ENCODE results near the gene AARS1.
"Not testable (repeated sequence)": the region's sequence is repeated elsewhere in the genome, so short reads cannot be mapped to it uniquely, and the experiment has no call there.

The AARS1 gene

DNA sequence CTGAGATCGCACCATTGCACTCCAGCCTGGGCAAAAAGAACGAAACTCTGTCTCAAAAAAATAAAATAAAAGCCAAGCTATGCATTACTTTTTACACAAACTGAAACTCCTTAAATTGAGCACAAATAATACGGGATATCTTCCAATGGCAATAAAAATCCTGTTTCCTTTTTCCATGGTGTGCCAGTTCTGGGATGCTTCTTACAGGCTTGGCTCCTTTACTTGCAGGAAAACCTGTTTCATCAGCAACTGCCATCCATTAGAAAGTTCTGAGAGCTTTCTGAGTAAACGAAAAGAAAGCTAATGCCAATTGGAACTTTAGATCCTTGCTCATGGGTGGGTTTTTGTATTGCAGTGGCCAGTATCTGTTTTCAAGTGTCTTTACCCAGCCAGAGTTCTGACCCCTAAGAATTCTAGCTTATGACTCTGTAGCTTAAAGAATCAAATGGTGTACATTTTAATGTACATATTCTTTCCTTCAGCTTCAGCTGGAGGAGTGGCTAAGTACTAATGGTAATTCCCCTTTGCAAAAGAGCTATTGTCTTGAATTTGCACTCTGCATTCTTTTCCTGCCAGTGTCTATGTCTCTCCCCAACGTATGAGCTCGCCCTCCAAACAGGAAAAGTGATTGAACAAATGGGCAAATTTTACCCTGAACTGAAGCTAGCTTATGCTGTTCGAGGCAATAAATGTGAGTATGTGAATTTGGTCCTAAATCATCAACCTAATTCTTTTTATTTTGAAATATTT lies 35.9 kb upstream of the AARS1 start:
- TF ChIP-seq, protein P1, sequence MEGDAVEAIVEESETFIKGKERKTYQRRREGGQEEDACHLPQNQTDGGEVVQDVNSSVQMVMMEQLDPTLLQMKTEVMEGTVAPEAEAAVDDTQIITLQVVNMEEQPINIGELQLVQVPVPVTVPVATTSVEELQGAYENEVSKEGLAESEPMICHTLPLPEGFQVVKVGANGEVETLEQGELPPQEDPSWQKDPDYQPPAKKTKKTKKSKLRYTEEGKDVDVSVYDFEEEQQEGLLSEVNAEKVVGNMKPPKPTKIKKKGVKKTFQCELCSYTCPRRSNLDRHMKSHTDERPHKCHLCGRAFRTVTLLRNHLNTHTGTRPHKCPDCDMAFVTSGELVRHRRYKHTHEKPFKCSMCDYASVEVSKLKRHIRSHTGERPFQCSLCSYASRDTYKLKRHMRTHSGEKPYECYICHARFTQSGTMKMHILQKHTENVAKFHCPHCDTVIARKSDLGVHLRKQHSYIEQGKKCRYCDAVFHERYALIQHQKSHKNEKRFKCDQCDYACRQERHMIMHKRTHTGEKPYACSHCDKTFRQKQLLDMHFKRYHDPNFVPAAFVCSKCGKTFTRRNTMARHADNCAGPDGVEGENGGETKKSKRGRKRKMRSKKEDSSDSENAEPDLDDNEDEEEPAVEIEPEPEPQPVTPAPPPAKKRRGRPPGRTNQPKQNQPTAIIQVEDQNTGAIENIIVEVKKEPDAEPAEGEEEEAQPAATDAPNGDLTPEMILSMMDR (IDR thresholded peaks at IDR 0.05), result no peak
- Histone ChIP-seq H3K27me3 (no peaks in the 10 kb centered on the region), H3K36me3 (peaks cover 81% of the 10 kb centered on the region), H3K27ac (no peak overlapping the region), H3K9me3 (no peaks in the 10 kb centered on the region), H3K4me1 (ENCODE audit: control insufficient read depth in 1 of 2, insufficient read depth in 1 of 2, low read depth in 1 of 2, low read length in 1 of 2) (no peaks in the 10 kb centered on the region), H3K4me3 (ENCODE audit: low read depth in 1 of 2, low read length in 1 of 2) (no peak overlapping the region)

DNA sequence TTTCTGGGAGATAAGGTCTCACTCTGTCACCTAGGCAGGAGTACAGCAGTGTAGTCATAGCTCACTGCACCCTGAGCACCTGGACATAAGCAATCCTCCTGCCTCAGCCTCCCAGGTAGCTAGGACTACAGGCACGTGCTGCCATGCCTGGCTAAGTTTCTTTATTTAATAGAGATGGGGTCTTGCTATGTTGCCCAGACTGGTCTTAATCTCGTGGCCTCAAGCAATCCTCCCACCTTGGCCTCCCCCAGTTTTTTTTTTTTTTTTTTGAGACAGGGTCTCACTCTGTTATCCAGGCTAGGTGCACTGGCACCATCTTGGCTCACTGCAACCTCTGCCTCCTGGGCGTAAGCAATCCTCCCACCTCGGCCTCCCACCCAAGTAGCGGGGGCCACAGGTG lies 30.8 kb upstream of the AARS1 start:
- H3K4me3 ChIP-seq (ENCODE audit: low read depth in 1 of 2, low read length in 1 of 2), result no peak overlapping the region
- H3K36me3 ChIP-seq, result peaks cover 71% of the 10 kb centered on the region

DNA sequence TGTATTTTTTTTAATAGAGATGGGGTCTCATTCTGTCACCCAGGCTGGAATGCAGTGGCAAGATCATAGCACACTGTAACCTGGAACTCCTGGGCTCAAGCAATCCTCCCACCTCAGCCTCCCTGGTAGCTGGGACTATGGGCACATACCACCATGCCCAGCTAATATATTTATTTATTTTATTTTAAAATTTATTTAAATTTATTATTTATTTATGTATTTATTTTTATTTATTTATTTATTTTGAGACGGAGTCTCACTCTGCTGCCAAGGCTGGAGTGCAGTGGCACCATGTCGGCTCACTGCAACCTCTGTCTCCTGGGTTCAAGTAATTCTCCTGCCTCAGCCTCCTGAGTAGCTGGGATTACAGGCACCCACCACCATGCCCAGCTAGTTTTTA lies 18.4 kb upstream of the AARS1 start:
- H3K27me3 ChIP-seq; H3K27ac ChIP-seq; H3K4me1 ChIP-seq (ENCODE audit: control insufficient read depth in 1 of 2, insufficient read depth in 1 of 2, low read depth in 1 of 2, low read length in 1 of 2); H3K9me3 ChIP-seq; H3K4me3 ChIP-seq (ENCODE audit: low read depth in 1 of 2, low read length in 1 of 2); H3K36me3 ChIP-seq: not testable (repeated sequence)

More for the DNA sequence above, 30.8 kb upstream of the AARS1 start:
- no peaks in the 10 kb centered on the region for H3K27me3 ChIP-seq
- TF ChIP-seq, protein P1 (IDR thresholded peaks at IDR 0.05), result no peak
- no peaks in the 10 kb centered on the region for H3K4me1 ChIP-seq (ENCODE audit: control insufficient read depth in 1 of 2, insufficient read depth in 1 of 2, low read depth in 1 of 2, low read length in 1 of 2)
- no peaks in the 10 kb centered on the region for H3K9me3 ChIP-seq
- no peak overlapping the region for H3K27ac ChIP-seq

GRCh38 chr16:70306880-70307279 lies 17.6 kb upstream of the AARS1 start:
- H3K36me3 ChIP-seq, result no peaks in the 10 kb centered on the region
- TF ChIP-seq, protein P1 (IDR thresholded peaks at IDR 0.05), result no peak
- no peaks in the 10 kb centered on the region for H3K27me3 ChIP-seq
- no peaks in the 10 kb centered on the region for H3K9me3 ChIP-seq
- no peaks in the 10 kb centered on the region for H3K4me1 ChIP-seq (ENCODE audit: control insufficient read depth in 1 of 2, insufficient read depth in 1 of 2, low read depth in 1 of 2, low read length in 1 of 2)
- H3K4me3 ChIP-seq (ENCODE audit: low read depth in 1 of 2, low read length in 1 of 2), result no peak overlapping the region
- H3K27ac ChIP-seq, result no peak overlapping the region

DNA sequence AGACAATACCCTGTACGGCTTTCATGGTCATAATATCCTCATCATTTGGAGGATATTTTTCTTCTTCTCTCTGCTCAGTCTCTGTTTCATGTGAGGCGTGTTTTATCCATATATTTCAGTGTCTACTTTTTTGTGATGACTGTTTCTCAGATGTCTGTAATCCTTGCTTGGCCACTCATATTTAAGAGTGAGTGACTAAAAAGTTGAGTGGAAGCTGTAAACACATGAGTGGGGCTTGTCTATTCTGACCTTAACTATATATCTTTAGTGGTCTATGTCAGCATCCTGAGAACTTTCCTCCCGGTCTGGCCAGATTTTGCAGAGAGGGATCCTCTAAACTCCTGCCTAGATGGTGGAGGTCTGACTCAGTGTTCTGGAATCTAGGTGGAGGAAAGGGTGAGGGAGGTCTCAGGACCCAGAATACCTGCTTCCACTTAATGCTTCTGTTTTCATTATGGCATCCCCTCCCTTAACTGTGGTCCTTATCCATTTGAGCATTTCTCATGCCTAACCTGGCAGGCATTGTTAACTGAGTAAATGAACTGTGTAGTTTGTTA lies 15.7 kb upstream of the AARS1 start:
- Histone ChIP-seq H3K27me3 (no peaks in the 10 kb centered on the region), H3K4me3 (ENCODE audit: low read depth in 1 of 2, low read length in 1 of 2) (no peak overlapping the region), H3K27ac (no peak overlapping the region), H3K4me1 (ENCODE audit: control insufficient read depth in 1 of 2, insufficient read depth in 1 of 2, low read depth in 1 of 2, low read length in 1 of 2) (peaks cover 3 to 4% of the 10 kb centered on the region in 2 experiments), H3K36me3 (no peaks in the 10 kb centered on the region), H3K9me3 (no peaks in the 10 kb centered on the region)
- TF ChIP-seq, protein P1 (IDR thresholded peaks at IDR 0.05), result no peak

GRCh38 chr16:70302745-70303144 lies 13.4 kb upstream of the AARS1 start:
- no peaks in the 10 kb centered on the region for H3K27me3 ChIP-seq
- H3K36me3 ChIP-seq, result no peaks in the 10 kb centered on the region
- no peak overlapping the region for H3K27ac ChIP-seq
- H3K9me3 ChIP-seq, result no peaks in the 10 kb centered on the region
- no peak overlapping the region for H3K4me3 ChIP-seq (ENCODE audit: low read depth in 1 of 2, low read length in 1 of 2)
- TF ChIP-seq, protein P1 (IDR thresholded peaks at IDR 0.05), result no peak
- peaks cover 14 to 16% of the 10 kb centered on the region in 2 experiments for H3K4me1 ChIP-seq (ENCODE audit: control insufficient read depth in 1 of 2, insufficient read depth in 1 of 2, low read depth in 1 of 2, low read length in 1 of 2)
